Osteocyte (in vitro differentiated cells): ENCODE measurements around the gene PLEKHA3. TPM values are rescaled to one million over a fixed set of nuclear protein-coding genes. Genes with fewer than 3 reads are reported as not detected.

Source experiments
- DNase-seq: peaks from one replicate; pipeline ENCODE4 v3.0.0; 2021; ENCODE audit warnings: mixed read lengths; ENCODE audit not compliant: unreplicated experiment; ENCODE audit errors: extremely low spot score
- H3K27ac Mint-ChIP-seq: one replicate; pipeline ENCODE4 v1.8.0; 2021; ENCODE audit warnings: mild to moderate bottlenecking, mixed read lengths; ENCODE audit not compliant: unreplicated experiment
- H3K27me3 Mint-ChIP-seq: one replicate; pipeline ENCODE4 v1.8.0; 2021; ENCODE audit warnings: mixed read lengths; ENCODE audit not compliant: unreplicated experiment
- H3K36me3 Mint-ChIP-seq: one replicate; pipeline ENCODE4 v1.8.0; 2021; ENCODE audit warnings: mixed read lengths; ENCODE audit not compliant: unreplicated experiment
- H3K4me1 Mint-ChIP-seq: one replicate; pipeline ENCODE4 v1.8.0; 2021; ENCODE audit warnings: mixed read lengths; ENCODE audit not compliant: unreplicated experiment
- H3K4me3 Mint-ChIP-seq: one replicate; pipeline ENCODE4 v1.8.0; 2021; ENCODE audit warnings: mild to moderate bottlenecking, moderate library complexity, mixed read lengths; ENCODE audit not compliant: unreplicated experiment
- H3K9me3 Mint-ChIP-seq: one replicate; pipeline ENCODE4 v1.8.0; 2021; ENCODE audit warnings: mixed read lengths; ENCODE audit not compliant: unreplicated experiment
- total RNA-seq: library from RNA; stranded (reverse); gene quantifications from 2 replicates; pipeline ENCODE4 v1.2.1, GENCODE V29; 2021
- TF ChIP-seq, protein P1 (sequence below): fragments of 200-600 bp; sonication (generic); IDR thresholded peaks from 2 replicates; pipeline ENCODE4 v1.5.0; 2021; ENCODE audit warnings: antibody characterized with exemption, mild to moderate bottlenecking, moderate library complexity

Gene PLEKHA3
- total RNA-seq, 1 donor from 2014 or later = 29.1 TPM

DNA sequence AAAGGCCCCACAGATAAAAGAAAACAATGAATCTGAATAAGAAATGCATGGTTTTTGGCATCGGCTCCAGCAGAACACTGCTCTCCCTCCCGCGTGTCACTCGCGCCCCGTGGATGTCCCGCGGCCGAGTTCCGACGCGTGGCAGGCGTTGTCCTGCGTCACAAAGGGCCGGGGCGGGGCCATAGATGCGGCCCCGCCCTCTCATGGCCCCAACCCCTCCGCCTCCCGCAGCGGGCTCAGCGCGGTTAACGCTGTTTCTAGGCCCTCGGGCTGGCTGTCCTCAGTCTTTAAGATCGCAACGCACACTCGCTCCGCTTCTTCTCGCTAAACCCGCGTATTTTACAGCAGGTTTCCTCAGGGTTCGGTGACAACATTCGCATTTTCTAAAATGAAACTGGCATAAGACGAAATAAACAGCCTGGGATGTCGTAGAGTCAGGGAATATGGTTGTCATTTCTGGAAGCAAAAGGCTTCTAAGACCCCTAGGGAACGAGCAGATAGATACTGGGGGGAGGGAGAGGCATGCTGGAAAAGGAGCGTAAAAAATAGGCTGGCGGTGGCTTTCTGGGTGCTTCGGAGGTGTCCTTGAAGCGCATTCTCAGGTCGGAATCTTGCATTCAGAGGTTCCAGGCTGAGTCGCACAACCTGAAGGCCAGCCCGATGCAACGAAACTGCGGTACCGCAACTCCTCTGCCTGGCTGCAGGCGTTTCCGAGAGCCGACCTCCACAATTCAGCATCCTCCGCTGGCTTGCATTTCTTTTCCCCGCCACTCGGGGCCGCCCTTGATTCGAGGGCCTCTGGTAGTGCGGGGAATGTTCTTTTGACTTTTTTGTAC, 1.6 kb upstream of the PLEKHA3 start, which contains the start of gene FKBP7:
Gene FKBP7, minus strand, starts transcription at position 162 of the 836 bp plus-strand sequence. Its CDS starts 101 bp downstream, at position 61.
- peak within 1 kb of the TSS; percentile 100 for H3K27ac Mint-ChIP-seq
- H3K4me3 Mint-ChIP-seq = peak within 1 kb of the TSS; percentile 94
- DNase-seq = peak; percentile 91
- TF ChIP-seq, protein P1, sequence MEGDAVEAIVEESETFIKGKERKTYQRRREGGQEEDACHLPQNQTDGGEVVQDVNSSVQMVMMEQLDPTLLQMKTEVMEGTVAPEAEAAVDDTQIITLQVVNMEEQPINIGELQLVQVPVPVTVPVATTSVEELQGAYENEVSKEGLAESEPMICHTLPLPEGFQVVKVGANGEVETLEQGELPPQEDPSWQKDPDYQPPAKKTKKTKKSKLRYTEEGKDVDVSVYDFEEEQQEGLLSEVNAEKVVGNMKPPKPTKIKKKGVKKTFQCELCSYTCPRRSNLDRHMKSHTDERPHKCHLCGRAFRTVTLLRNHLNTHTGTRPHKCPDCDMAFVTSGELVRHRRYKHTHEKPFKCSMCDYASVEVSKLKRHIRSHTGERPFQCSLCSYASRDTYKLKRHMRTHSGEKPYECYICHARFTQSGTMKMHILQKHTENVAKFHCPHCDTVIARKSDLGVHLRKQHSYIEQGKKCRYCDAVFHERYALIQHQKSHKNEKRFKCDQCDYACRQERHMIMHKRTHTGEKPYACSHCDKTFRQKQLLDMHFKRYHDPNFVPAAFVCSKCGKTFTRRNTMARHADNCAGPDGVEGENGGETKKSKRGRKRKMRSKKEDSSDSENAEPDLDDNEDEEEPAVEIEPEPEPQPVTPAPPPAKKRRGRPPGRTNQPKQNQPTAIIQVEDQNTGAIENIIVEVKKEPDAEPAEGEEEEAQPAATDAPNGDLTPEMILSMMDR = peak; percentile 70
- no peaks in the 10 kb centered on the region for H3K9me3 Mint-ChIP-seq
- H3K36me3 Mint-ChIP-seq = no peaks in the 10 kb centered on the region
- H3K4me1 Mint-ChIP-seq = peaks cover 56% of the 10 kb centered on the region
- H3K27me3 Mint-ChIP-seq = no peaks in the 10 kb centered on the region

DNA sequence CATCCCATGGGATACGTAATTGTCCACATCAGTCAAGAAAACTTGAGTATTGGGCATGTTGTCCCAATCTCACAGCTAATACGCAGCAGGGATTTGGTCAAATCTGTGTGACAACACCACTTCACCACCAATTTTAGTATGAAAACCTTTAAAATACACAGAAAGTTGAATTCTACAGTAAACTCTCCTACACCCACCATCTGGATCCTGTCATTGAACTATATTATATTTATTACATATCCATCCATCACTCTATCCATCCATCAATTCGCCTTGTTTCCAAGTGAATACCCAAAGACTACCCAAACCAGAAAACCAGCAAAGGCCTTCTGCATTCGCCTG, 1.0 kb upstream of the PLEKHA3 start:
- H3K4me3 Mint-ChIP-seq = peak overlapping the region; percentile 94
- no peaks in the 10 kb centered on the region for H3K27me3 Mint-ChIP-seq
- TF ChIP-seq, protein P1 = peak; percentile 0
- H3K9me3 Mint-ChIP-seq = no peaks in the 10 kb centered on the region
- DNase-seq = no peak
- no peaks in the 10 kb centered on the region for H3K36me3 Mint-ChIP-seq
- peaks cover 51% of the 10 kb centered on the region for H3K4me1 Mint-ChIP-seq
- peak overlapping the region; percentile 100 for H3K27ac Mint-ChIP-seq

GRCh38 chr2:178479758-178480226, 465 bp upstream of the PLEKHA3 start:
- DNase-seq = no peak
- H3K27ac Mint-ChIP-seq = peak overlapping the region; percentile 100
- H3K27me3 Mint-ChIP-seq = no peaks in the 10 kb centered on the region
- H3K36me3 Mint-ChIP-seq = no peaks in the 10 kb centered on the region
- peaks cover 52% of the 10 kb centered on the region for H3K4me1 Mint-ChIP-seq
- TF ChIP-seq, protein P1 = no peak
- H3K9me3 Mint-ChIP-seq = no peaks in the 10 kb centered on the region
- peak overlapping the region; percentile 94 for H3K4me3 Mint-ChIP-seq

- TF ChIP-seq, protein P1 = no peak
- H3K27me3 Mint-ChIP-seq = no peaks in the 10 kb centered on the region
- H3K4me3 Mint-ChIP-seq = peak overlapping the region; percentile 89
- DNase-seq = no peak
- no peak overlapping the region for H3K27ac Mint-ChIP-seq
- H3K36me3 Mint-ChIP-seq = peaks cover 17% of the 10 kb centered on the region
- peaks cover 45% of the 10 kb centered on the region for H3K4me1 Mint-ChIP-seq
- H3K9me3 Mint-ChIP-seq = no peaks in the 10 kb centered on the region
Measured at GRCh38 chr2:178482437-178482836, 2.2 kb downstream of the PLEKHA3 start.

- no peak for DNase-seq
- TF ChIP-seq, protein P1 = no peak
- Mint-ChIP-seq H3K27me3 (no peaks in the 10 kb centered on the region), H3K4me3 (no peak overlapping the region), H3K4me1 (peaks cover 42% of the 10 kb centered on the region), H3K9me3 (no peaks in the 10 kb centered on the region), H3K36me3 (peaks cover 25% of the 10 kb centered on the region), H3K27ac (no peak overlapping the region)
Measured at GRCh38 chr2:178484245-178485041, 4.2 kb downstream of the PLEKHA3 start.
